ENCODE measurements around the gene ORMDL3. TPM values are rescaled to one million over a fixed set of nuclear protein-coding genes. Genes with fewer than 3 reads are reported as not detected.

Gene ORMDL3
- total RNA-seq (48.1 and 51.9 TPM in 2 replicates), polyA plus RNA-seq (22.3 and 30.1 TPM in 2 replicates), polyA minus RNA-seq (ENCODE audit: low replicate concordance) (144 and 147 TPM in 2 replicates)
- polyA plus RNA-seq (2012), result 64.2 and 75.9 TPM in 2 replicates

GRCh38 chr17:39927101-39927928 lies at the start of gene ORMDL3, which contains the start of gene LRRC3C:
TSS of gene ORMDL3 (minus strand) at chr17:39927601. CDS start at chr17:39924203, 3,398 bp downstream.
TSS of gene LRRC3C (plus strand) at chr17:39927732. CDS start at chr17:39941524, 13,792 bp downstream.
- H3K9me3 ChIP-seq (ENCODE audit: control insufficient read depth, insufficient read depth, low read depth, low read length), result no peaks in the 10 kb centered on the region
- H3K4me2 ChIP-seq (ENCODE audit: extremely low read depth, insufficient read depth, low read length), result peak within 1 kb of the TSS; percentile 99
- peak within 1 kb of the TSS; percentile 73 for H3K9ac ChIP-seq (ENCODE audit: insufficient read depth, low read length)
- H3K27ac ChIP-seq (ENCODE audit: insufficient read depth, low read length), result peak within 1 kb of the TSS; percentile 89
- no peaks in the 10 kb centered on the region for H4K20me1 ChIP-seq (ENCODE audit: control insufficient read depth, extremely low read depth, insufficient read depth, low read length)
- no peak for TF ChIP-seq CTCF (conservative IDR thresholded peaks at IDR 0.05 in 1 of 2, IDR thresholded peaks at IDR 0.05 in 1 of 2; ENCODE audit: low read depth in 1 of 2, low read length in 2 of 2)
- TF ChIP-seq EZH2 (IDR thresholded peaks at IDR 0.05; ENCODE audit: low read length, missing control alignments), result no peak
- H3K4me3 ChIP-seq (replicated peaks in 1 of 4; ENCODE audit: control extremely low read depth in 1 of 4, insufficient read depth in 1 of 4, low read depth in 3 of 4, low read length in 4 of 4), result peak within 1 kb of the TSS; percentile 77 to 95 (median 82)
- peak within 1 kb of the TSS; percentile 84 for H2AFZ ChIP-seq (ENCODE audit: low read length)
- peaks cover 37% of the 10 kb centered on the region for H3K4me1 ChIP-seq (ENCODE audit: control insufficient read depth, extremely low read depth, insufficient read depth, low read length)
- DNase-seq (ENCODE audit: low read depth in 2 of 2), result peak; percentile 88 to 93
- H3K79me2 ChIP-seq (ENCODE audit: control insufficient read depth, insufficient read depth, low read length), result peaks cover 30% of the 10 kb centered on the region
- H3K36me3 ChIP-seq (ENCODE audit: control insufficient read depth, insufficient read depth, low read length), result peaks cover 9% of the 10 kb centered on the region
- no peaks in the 10 kb centered on the region for H3K27me3 ChIP-seq (ENCODE audit: control insufficient read depth, insufficient read depth, low read length)

- no peaks in the 10 kb centered on the region for H3K36me3 ChIP-seq (ENCODE audit: control insufficient read depth, insufficient read depth, low read length)
- no peak overlapping the region for H3K4me2 ChIP-seq (ENCODE audit: extremely low read depth, insufficient read depth, low read length)
- H3K27me3 ChIP-seq (ENCODE audit: control insufficient read depth, insufficient read depth, low read length), result peaks cover 10% of the 10 kb centered on the region
- H3K4me3 ChIP-seq (replicated peaks in 1 of 4; ENCODE audit: control extremely low read depth in 1 of 4, insufficient read depth in 1 of 4, low read depth in 3 of 4, low read length in 4 of 4), result no peak overlapping the region
- no peak overlapping the region for H3K27ac ChIP-seq (ENCODE audit: insufficient read depth, low read length)
- no peak for TF ChIP-seq EZH2 (IDR thresholded peaks at IDR 0.05; ENCODE audit: low read length, missing control alignments)
- no peak for TF ChIP-seq CTCF (conservative IDR thresholded peaks at IDR 0.05 in 1 of 2, IDR thresholded peaks at IDR 0.05 in 1 of 2; ENCODE audit: low read depth in 1 of 2, low read length in 2 of 2)
- peaks cover 1% of the 10 kb centered on the region for H3K79me2 ChIP-seq (ENCODE audit: control insufficient read depth, insufficient read depth, low read length)
- no peak for DNase-seq (ENCODE audit: low read depth in 2 of 2)
- no peaks in the 10 kb centered on the region for H4K20me1 ChIP-seq (ENCODE audit: control insufficient read depth, extremely low read depth, insufficient read depth, low read length)
- H3K9me3 ChIP-seq (ENCODE audit: control insufficient read depth, insufficient read depth, low read depth, low read length), result no peaks in the 10 kb centered on the region
- H2AFZ ChIP-seq (ENCODE audit: low read length), result no peak overlapping the region
- no peak overlapping the region for H3K9ac ChIP-seq (ENCODE audit: insufficient read depth, low read length)
- peaks cover 8% of the 10 kb centered on the region for H3K4me1 ChIP-seq (ENCODE audit: control insufficient read depth, extremely low read depth, insufficient read depth, low read length)
These were observed 48.4 kb upstream of the ORMDL3 start for GRCh38 chr17:39975801-39976200.

GRCh38 chr17:39974433-39974832 lies 47.0 kb upstream of the ORMDL3 start:
- Histone ChIP-seq H2AFZ (ENCODE audit: low read length) (no peak overlapping the region), H4K20me1 (ENCODE audit: control insufficient read depth, extremely low read depth, insufficient read depth, low read length) (no peaks in the 10 kb centered on the region), H3K27ac (ENCODE audit: insufficient read depth, low read length) (no peak overlapping the region), H3K4me2 (ENCODE audit: extremely low read depth, insufficient read depth, low read length) (no peak overlapping the region), H3K27me3 (ENCODE audit: control insufficient read depth, insufficient read depth, low read length) (peaks cover 18% of the 10 kb centered on the region), H3K9me3 (ENCODE audit: control insufficient read depth, insufficient read depth, low read depth, low read length) (no peaks in the 10 kb centered on the region), H3K4me1 (ENCODE audit: control insufficient read depth, extremely low read depth, insufficient read depth, low read length) (peaks cover 4% of the 10 kb centered on the region), H3K9ac (ENCODE audit: insufficient read depth, low read length) (no peak overlapping the region), H3K79me2 (ENCODE audit: control insufficient read depth, insufficient read depth, low read length) (no peaks in the 10 kb centered on the region), H3K36me3 (ENCODE audit: control insufficient read depth, insufficient read depth, low read length) (no peaks in the 10 kb centered on the region), H3K4me3 (replicated peaks in 1 of 4; ENCODE audit: control extremely low read depth in 1 of 4, insufficient read depth in 1 of 4, low read depth in 3 of 4, low read length in 4 of 4) (no peak overlapping the region)
- no peak for TF ChIP-seq CTCF (conservative IDR thresholded peaks at IDR 0.05 in 1 of 2, IDR thresholded peaks at IDR 0.05 in 1 of 2; ENCODE audit: low read depth in 1 of 2, low read length in 2 of 2)
- no peak for TF ChIP-seq EZH2 (IDR thresholded peaks at IDR 0.05; ENCODE audit: low read length, missing control alignments)
- no peak for DNase-seq (ENCODE audit: low read depth in 2 of 2)
